ENCODE measurements around the gene NRXN3. TPM values are rescaled to one million over a fixed set of nuclear protein-coding genes. Genes with fewer than 3 reads are reported as not detected.

The NRXN3 gene
- total RNA-seq, 1 donor from 2014 or later = 0.07 TPM

GRCh38 chr14:79658769-79659168, 1488.6 kb downstream of the NRXN3 start:
- no peak for DNase-seq (ENCODE audit: low read depth, low spot score)

- DNase-seq (ENCODE audit: low read depth, low spot score) = no peak
These were observed 1490.1 kb downstream of the NRXN3 start for GRCh38 chr14:79660053-79660939.

- DNase-seq (ENCODE audit: low read depth, low spot score) = no peak
These were observed 1491.6 kb downstream of the NRXN3 start for GRCh38 chr14:79661752-79662151.

GRCh38 chr14:79663453-79663852, 1493.3 kb downstream of the NRXN3 start:
- DNase-seq (ENCODE audit: low read depth, low spot score) = no peak

- no peak for DNase-seq (ENCODE audit: low read depth, low spot score)
These were observed 1495.4 kb downstream of the NRXN3 start for GRCh38 chr14:79665556-79665955.

- no peak for DNase-seq (ENCODE audit: low read depth, low spot score)
These were observed 1498.8 kb downstream of the NRXN3 start for GRCh38 chr14:79668951-79669350.

- no peak for DNase-seq (ENCODE audit: low read depth, low spot score)
These were observed 1500.6 kb downstream of the NRXN3 start for GRCh38 chr14:79670811-79671210.

GRCh38 chr14:79680087-79680486, 1509.9 kb downstream of the NRXN3 start:
- DNase-seq (ENCODE audit: low read depth, low spot score) = no peak

GRCh38 chr14:79686196-79686595, 1516.0 kb downstream of the NRXN3 start:
- no peak for DNase-seq (ENCODE audit: low read depth, low spot score)

- no peak for DNase-seq (ENCODE audit: low read depth, low spot score)
These were observed 1520.8 kb downstream of the NRXN3 start for GRCh38 chr14:79690960-79691359.

- no peak for DNase-seq (ENCODE audit: low read depth, low spot score)
These were observed 1523.8 kb downstream of the NRXN3 start for GRCh38 chr14:79693935-79694334.

- DNase-seq (ENCODE audit: low read depth, low spot score) = no peak
These were observed 1525.1 kb downstream of the NRXN3 start for GRCh38 chr14:79695307-79695706.

GRCh38 chr14:79698298-79698711, 1528.1 kb downstream of the NRXN3 start:
- DNase-seq (ENCODE audit: low read depth, low spot score) = no peak

GRCh38 chr14:79699206-79699605, 1529.0 kb downstream of the NRXN3 start:
- DNase-seq (ENCODE audit: low read depth, low spot score) = no peak

- no peak for DNase-seq (ENCODE audit: low read depth, low spot score)
These were observed 1531.2 kb downstream of the NRXN3 start for GRCh38 chr14:79701371-79701770.

- DNase-seq (ENCODE audit: low read depth, low spot score) = no peak
These were observed 1532.0 kb downstream of the NRXN3 start for GRCh38 chr14:79702197-79702596.

GRCh38 chr14:79703209-79703608, 1533.0 kb downstream of the NRXN3 start:
- DNase-seq (ENCODE audit: low read depth, low spot score) = no peak

- DNase-seq (ENCODE audit: low read depth, low spot score) = no peak
These were observed 1534.1 kb downstream of the NRXN3 start for GRCh38 chr14:79704041-79704807.

- DNase-seq (ENCODE audit: low read depth, low spot score) = no peak
These were observed 1535.1 kb downstream of the NRXN3 start for GRCh38 chr14:79705126-79705894.

GRCh38 chr14:79706382-79706781, 1536.2 kb downstream of the NRXN3 start:
- no peak for DNase-seq (ENCODE audit: low read depth, low spot score)

Measured in pulmonary artery endothelial cell (primary cell).